ENCODE data around the gene BPIFA1.
A peak's percentile ranks its signal among the peaks of the same experiment; 100 is the strongest.

BPIFA1 gene

GRCh38 chr20:33240923-33241322 lies 5.1 kb downstream of the BPIFA1 start:
- FAIRE-seq = no peak

DNA sequence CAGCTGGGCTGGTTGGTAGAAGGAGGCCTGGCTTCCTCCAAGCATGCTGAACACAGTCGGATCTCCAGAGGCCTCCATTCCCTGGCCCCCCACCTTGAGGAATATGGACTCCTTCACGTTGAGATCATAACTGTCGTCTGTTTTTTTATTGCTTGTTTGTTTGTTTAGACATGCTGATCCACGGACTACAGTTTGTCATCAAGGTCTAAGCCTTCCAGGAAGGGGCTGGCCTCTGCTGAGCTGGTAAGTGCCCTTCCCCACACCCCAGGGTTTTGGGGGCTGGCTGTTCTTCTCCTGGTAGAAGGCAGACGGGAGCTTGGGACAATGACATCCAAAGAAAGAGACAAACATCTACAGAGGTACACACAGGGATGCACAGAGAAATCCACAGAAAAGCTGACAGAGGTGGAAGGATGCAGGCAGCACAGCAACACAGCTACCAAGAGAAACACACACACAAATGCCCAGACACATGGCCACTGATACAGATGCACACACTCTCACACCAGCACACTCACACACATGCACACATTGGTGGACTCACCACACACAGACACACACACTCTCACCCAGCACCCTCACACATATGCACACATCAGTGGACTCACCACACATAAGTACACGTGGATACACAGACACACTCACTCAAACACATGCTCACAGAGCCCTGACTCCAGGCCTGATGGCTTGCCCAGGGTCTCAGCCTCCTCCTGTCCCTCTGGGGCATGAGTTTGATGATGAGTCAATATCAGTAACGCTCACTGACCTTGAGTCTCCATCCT lies 6.7 kb downstream of the BPIFA1 start:
- FAIRE-seq = no peak

DNA sequence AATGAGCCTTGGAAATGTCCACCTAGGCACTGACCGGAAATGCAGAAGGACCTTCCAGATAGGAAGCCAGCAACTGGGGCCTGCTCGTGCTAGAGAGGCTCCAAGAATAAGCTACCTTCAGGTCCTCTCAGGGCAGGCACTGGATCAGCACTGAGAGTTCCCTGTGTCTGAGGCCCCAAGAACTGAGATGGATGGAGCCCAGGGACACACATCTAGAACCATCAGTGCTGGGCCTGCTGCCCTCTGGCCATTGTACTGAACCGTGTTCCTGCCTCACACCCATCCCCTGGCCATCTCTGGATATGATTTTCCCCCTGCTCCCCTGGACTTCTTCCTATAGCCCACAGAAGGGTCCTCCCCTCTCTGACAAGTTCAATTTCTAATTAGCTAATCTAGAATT lies 10.3 kb downstream of the BPIFA1 start:
- no peak for FAIRE-seq

DNA sequence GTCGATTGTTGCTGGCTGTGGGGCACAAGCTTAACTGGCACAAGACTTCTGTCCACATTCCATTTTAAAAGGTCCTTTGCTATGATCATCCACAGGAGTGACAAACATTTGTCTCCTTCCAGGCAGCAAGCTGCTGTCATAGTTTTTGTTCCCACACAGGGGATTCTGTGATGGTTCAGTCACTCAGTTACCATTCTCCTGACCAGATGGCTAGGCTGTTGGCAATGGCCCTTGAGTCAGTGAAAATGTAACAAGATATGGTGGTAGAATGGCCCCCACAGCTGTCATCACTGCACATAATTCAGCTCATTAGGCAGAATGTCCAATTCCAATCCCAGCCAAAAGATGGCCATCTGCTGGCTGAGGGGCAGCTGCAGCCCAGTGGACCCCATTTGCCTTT lies 13.7 kb downstream of the BPIFA1 start:
- FAIRE-seq = no peak

DNA sequence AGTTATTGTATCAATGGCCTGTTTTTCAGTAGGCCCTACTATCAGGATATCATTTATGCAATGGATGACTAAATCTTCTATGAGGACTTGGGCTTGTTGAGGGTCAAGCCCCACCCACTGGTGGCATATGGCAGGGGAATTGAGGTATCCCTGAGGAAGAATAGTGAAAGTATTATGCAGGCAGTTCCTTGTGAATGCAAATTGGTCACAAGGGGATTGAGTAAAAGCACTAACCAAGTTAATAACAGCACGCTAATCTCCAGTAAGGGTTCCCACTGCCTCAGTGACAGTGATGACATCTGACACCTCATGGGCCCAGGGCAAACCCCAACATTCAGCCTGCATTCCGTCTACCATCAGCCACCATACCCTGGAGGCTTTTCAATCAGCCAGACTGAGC lies 14.9 kb downstream of the BPIFA1 start:
- FAIRE-seq = no peak

DNA sequence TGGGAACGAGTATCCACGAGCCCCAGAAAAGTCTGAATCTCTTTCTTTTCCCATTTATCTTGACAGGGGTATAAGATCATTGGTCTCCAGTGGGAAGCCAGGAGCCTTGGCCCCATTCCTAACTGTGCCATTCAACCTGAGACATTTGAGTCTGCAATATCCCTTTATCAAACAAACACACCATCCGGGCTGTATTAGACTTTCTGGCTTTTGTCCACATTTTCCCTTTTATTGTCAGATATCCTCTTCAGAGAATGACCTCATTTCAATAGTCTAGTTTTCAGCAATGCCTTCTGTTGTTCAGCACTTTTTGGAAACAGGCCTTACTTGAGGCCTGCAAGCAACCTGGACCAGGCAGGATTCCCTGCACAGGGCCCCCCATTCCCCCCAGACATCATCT lies 15.7 kb downstream of the BPIFA1 start:
- no peak for FAIRE-seq

GRCh38 chr20:33252460-33252859 lies 16.7 kb downstream of the BPIFA1 start:
- FAIRE-seq = no peak

- no peak for FAIRE-seq
Measured at GRCh38 chr20:33255005-33255404, 19.2 kb downstream of the BPIFA1 start.

- no peak for FAIRE-seq
Measured at GRCh38 chr20:33257237-33257636, 21.4 kb downstream of the BPIFA1 start.

- FAIRE-seq = no peak
Measured at GRCh38 chr20:33259371-33259770, 23.6 kb downstream of the BPIFA1 start.

- FAIRE-seq = no peak
Measured at GRCh38 chr20:33261465-33261864, 25.7 kb downstream of the BPIFA1 start.

DNA sequence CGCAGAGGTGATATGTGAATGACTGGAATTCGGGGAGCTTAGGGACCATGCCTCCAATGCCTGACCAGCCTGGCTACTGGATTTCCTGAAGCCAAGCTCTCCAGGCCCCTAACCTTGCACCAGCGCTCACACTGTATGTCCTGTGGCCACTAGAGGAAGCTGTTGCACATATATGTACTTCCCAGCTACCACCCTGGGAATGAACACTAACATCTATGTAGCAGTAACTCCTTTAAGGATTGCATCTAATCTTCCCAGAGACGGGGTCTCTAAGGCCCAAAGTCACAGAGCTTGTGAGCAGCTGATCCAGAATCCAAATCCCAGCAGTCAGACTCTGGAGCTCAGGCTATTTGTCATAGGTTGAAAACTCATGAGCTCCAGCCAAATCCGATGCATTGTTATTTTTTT lies 26.9 kb downstream of the BPIFA1 start:
- peak; percentile 38 for FAIRE-seq

GRCh38 chr20:33263784-33264183 lies 28.0 kb downstream of the BPIFA1 start:
- FAIRE-seq = no peak

DNA sequence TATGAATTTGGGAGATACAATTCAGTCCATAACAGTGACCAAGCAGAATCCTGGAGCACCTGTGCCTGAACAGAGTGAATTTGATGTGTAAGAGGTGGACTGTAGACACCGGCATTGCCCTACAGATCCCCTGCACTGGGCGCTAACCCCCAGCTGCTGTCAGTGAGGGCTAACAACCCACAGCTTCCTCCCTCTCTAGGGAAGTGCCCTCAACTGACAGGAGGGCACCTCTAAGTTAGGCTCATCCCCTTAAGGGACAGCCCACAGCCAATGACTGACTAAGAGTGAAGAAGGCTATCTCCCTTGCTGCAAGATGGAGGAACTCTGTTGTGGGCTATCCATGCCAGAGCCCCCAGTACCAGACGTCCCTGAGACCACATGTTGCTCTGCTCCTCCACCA lies 31.9 kb downstream of the BPIFA1 start:
- no peak for FAIRE-seq

DNA sequence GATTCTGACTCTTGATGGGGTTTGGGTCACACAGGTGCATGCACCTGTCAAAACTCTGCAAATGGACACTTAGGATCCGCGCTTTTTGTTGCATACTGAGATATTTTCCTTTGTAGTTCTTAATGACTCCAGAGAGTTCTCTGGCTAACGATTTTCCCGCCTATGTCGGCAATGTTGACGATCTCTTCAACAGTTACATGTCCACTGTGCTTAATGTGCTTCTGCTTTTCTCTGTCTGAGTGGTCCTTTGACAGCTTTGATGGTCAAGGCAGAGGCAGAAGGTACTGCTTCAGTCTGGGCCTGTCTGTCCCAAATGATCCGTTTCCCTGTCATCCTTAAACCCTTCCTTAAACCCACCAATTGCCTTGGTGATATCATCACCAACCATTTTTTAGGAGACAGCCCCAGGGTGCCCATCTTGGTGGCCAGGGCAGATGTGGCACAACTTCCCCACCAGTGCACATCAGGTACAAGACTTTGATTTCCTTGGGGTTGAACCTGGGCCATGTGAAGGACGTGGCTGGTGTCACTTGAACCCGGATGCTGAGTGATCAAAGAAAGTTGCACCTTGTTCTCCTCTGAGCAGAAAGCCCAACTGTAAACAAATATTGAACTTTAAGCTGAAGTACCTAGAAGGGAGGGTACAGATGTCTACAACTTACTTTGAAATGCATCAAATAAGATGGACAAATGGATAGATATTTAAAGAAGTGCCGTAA lies 36.5 kb downstream of the BPIFA1 start:
- no peak for FAIRE-seq

DNA sequence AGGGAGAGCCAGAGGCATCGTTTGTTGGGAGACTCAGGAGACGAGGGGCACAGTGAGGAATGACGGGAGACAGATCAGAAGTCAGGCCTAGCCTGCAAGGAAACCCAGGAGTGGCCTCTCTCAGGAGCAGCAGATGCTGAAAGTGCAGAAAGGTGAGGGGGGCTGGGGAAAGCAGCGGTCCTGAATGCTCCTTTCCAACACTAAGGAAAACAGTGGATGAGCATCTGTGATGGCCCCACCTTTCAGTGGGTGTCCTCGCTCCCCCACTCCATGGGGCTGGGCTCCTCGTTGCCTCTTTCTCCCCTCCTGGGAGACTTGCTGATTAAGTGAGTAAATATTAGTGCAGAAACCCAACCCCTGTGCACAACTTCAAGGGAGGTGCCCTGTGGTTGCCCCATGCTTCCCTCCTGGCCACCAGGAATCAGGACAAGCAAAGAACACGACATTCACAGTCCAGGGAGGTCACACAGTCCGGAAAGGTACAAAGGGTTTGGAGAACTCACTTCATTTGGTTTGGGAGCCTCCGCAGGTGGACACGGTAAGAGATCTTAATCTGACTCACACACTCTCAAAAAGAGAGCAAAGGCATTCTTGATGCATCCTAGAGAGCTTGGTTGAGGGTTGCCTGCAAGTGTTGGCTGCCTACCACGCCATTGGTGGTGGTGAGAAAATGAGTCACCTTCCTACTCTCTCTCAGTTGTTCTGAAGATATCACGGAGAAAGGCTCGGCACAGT lies 37.5 kb downstream of the BPIFA1 start:
- no peak for FAIRE-seq

- no peak for FAIRE-seq
Measured at GRCh38 chr20:33275215-33275614, 39.4 kb downstream of the BPIFA1 start.

DNA sequence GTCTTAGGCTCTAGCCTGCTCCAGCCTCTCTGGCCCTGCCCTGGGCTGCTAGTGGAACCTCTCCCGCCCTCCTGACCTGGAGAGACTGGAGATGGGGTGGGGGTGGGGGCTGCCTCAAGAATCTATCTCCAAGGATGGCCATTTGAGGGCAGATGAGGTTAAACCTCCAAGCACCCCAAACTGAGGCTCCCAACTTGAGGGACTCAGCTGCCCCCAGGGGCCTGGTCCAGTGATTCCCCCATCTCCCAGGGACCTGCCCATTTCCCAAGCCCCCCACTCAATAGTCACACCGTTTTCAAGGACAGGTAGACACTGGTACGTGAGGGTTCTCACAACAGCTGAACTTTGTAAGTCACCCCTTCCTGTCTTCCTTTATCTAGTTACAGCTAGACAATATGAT lies 40.1 kb downstream of the BPIFA1 start:
- no peak for FAIRE-seq

DNA sequence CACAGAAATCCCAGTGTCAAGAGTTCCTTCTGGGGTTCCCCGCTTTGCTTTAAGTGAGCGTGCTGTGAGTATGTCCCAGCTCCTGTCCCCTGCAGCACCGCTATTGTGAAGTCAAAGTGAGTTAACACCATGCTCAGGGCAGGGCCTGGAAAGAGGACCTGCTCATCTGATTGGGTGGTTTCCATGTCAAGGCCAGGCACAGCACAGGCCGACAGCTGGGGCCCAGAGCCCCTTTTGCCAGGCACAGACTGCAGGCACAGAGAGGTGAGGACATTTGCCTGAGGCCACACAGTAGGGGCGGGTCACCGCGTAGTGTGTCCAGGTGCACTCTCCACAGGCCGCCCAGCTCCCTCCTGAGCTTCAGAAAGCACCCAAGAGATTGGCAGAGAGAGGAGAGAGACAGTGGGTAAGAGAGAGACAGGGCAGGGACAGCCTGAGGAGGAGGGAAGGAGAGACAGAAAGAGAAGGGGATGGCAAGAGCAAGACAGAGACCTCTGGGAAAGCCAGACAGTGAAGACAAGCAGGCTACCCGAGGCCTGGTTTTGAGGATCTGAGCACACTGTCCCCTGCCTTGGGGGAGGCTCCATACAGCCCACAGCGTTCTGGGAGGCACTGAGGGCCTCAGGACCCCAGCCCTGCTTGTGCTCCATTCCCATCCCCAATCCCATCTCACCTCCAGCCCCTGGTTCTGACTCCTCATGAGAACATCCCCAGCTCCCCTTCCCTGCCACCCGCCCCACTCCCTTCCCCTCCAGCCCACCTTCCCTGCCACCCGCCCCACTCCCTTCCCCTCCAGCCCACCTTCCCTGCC lies 40.7 kb downstream of the BPIFA1 start:
- no peak for FAIRE-seq

- FAIRE-seq = no peak
Measured at GRCh38 chr20:33277471-33278441, 42.0 kb downstream of the BPIFA1 start.

DNA sequence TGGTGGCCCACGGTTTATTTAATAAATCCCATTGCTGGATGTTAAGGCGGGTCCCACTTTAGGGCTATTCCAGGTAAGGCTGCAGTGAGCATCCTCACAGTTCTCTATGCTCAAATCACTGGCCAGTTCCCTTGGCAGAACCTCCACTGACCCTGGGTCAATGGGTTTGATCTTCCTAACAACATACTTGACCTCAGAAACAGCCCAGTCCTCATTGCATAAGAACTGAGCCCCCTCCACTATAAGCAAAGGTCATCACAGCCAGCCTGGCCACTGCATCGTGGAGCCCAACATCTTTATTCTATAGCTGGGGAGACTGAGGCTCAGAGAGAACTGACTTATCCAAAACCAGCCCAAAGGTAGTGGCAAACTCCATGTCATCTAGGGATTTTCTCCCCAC lies 42.9 kb downstream of the BPIFA1 start:
- FAIRE-seq = no peak

All from TTC549 (cell line).